Central memory CD8-positive, alpha-beta T cell (primary cell): ENCODE data around the gene ASB5.
"Not testable (repeated sequence)": the region's sequence is repeated elsewhere in the genome, so short reads cannot be mapped to it uniquely, and the experiment has no call there.

ENCODE experiments used
- ATAC-seq: fragments of 150-1000 bp; cut with Tn5 transposase; replicated peaks from 2 replicates; pipeline ENCODE4 v1.10.0; 2022; ENCODE audit warnings: mild to moderate bottlenecking, moderate FRiP score, moderate number of reproducible peaks; ENCODE audit not compliant: poor library complexity, severe bottlenecking; ENCODE audit errors: extremely low read depth
- DNase-seq, 2 donors: peaks; one replicate each; pipeline ENCODE4 v3.0.0; 2021; ENCODE audit warnings: low spot score in 2 of 2
- H3K27ac Mint-ChIP-seq: one replicate; pipeline ENCODE4 v1.8.0; 2022; ENCODE audit warnings: low read depth, mild to moderate bottlenecking, moderate library complexity, mixed read lengths
- H3K27me3 Mint-ChIP-seq: one replicate; pipeline ENCODE4 v1.8.0; 2022; ENCODE audit warnings: mixed read lengths
- H3K36me3 Mint-ChIP-seq: one replicate; pipeline ENCODE4 v1.8.0; 2022; ENCODE audit warnings: mild to moderate bottlenecking, moderate library complexity, mixed read lengths; ENCODE audit not compliant: insufficient read depth
- H3K4me1 Mint-ChIP-seq: one replicate; pipeline ENCODE4 v1.8.0; 2022; ENCODE audit warnings: mixed read lengths
- H3K4me3 Mint-ChIP-seq: one replicate; pipeline ENCODE4 v1.8.0; 2022; ENCODE audit warnings: mild to moderate bottlenecking, moderate library complexity, mixed read lengths
- H3K9me3 Mint-ChIP-seq: one replicate; pipeline ENCODE4 v1.8.0; 2022; ENCODE audit warnings: mixed read lengths

ASB5 gene

DNA sequence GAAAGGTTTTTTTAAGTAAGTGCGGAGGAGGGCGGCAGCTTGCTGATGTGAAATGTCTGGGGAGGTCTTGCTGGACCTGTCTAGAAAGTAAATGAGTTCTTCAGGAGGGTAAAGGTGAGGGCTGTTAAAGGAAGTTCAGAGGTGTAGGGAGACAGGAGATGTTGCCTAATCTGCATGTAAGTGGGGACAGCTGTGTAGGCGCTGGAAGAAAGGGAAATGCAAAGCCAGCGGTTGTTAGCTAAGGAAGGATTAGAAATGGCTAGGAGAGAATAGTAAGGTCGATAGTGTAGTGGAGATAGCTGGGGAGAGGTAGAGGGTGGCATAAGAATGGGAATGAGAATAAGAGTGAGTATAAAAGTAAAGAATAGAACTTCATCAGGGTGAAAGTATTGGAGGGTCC, 26.9 kb upstream of the ASB5 start:
- not testable (repeated sequence) for DNase-seq, H3K4me3 Mint-ChIP-seq, H3K27ac Mint-ChIP-seq, H3K27me3 Mint-ChIP-seq, H3K36me3 Mint-ChIP-seq, H3K9me3 Mint-ChIP-seq, ATAC-seq, H3K4me1 Mint-ChIP-seq

DNA sequence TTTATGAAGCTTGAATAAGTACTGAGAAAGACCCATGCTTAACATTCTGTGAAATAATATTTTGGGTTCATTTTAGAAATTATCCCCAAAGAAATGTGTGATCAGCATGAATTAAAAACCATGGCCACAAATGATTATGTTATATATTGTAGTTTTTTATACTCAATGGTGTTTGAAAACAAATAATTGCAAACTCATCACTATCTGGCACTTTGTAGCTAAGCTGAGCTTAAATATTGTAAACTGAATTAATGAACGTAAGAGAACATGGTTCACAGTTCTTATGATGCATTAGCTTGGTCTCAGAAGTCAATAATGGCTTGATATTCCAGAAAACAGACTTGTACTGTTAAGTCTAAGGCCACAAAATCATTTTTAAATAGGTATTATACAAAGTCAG, 24.6 kb upstream of the ASB5 start:
- Mint-ChIP-seq H3K27me3 (no peaks in the 10 kb centered on the region), H3K36me3 (no peaks in the 10 kb centered on the region), H3K9me3 (no peaks in the 10 kb centered on the region), H3K4me1 (no peaks in the 10 kb centered on the region), H3K4me3 (no peak overlapping the region), H3K27ac (no peak overlapping the region)
- DNase-seq = no peak
- ATAC-seq = no peak

GRCh38 chr4:176292920-176293319, 23.9 kb upstream of the ASB5 start:
- Mint-ChIP-seq H3K9me3 (no peaks in the 10 kb centered on the region), H3K4me3 (no peak overlapping the region), H3K27me3 (no peaks in the 10 kb centered on the region), H3K4me1 (no peaks in the 10 kb centered on the region), H3K36me3 (no peaks in the 10 kb centered on the region), H3K27ac (no peak overlapping the region)
- no peak for DNase-seq
- no peak for ATAC-seq

- no peak for ATAC-seq
- Mint-ChIP-seq H3K4me3 (no peak overlapping the region), H3K9me3 (no peaks in the 10 kb centered on the region), H3K27ac (no peak overlapping the region), H3K27me3 (no peaks in the 10 kb centered on the region), H3K36me3 (no peaks in the 10 kb centered on the region), H3K4me1 (no peaks in the 10 kb centered on the region)
- no peak for DNase-seq
Measured at GRCh38 chr4:176291748-176292147, 22.7 kb upstream of the ASB5 start.

DNA sequence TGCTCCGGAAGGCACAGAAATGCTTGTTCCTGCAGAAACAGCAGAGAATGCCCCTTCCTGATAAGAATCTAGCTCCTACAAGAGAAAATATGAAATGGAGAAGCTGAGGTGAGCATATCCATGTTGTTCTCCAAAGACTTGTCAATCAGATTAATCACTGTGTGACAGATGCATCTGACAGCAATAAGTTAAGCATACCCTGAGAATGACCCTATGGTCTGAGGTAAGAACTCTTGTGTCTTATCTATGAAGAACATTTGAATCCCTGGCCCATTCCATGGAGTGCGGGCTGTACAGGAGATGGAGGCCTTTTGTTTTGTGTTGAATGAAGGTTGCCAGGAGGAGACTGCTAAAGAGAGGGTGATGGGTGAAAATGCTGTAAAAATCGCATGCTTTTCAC, 21.5 kb upstream of the ASB5 start:
- Mint-ChIP-seq H3K27ac (no peak overlapping the region), H3K36me3 (no peaks in the 10 kb centered on the region), H3K9me3 (no peaks in the 10 kb centered on the region), H3K27me3 (no peaks in the 10 kb centered on the region), H3K4me1 (no peaks in the 10 kb centered on the region), H3K4me3 (no peak overlapping the region)
- ATAC-seq (no peak), DNase-seq (no peak)

DNA sequence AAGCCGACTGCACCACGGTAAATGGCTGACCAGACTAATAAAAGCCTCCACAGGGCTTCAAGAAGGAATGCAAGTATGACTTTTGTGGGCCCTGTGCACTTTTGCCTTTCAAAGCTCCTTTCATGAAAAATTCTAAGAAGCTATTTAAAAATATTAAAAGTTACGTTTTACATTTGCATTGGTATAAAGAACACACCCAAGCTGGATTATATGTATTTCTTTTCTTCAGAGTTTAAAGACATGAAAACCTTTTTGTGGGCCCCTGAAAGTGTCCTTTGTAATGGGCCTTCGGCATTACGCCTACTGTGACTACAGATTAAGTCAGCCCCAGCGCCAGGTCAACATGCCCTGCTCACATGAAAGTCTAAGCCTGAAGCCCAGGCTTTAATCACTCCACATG, 20.5 kb upstream of the ASB5 start:
- Mint-ChIP-seq H3K4me3 (no peak overlapping the region), H3K27me3 (no peaks in the 10 kb centered on the region), H3K27ac (no peak overlapping the region), H3K9me3 (no peaks in the 10 kb centered on the region), H3K36me3 (no peaks in the 10 kb centered on the region), H3K4me1 (no peaks in the 10 kb centered on the region)
- DNase-seq (no peak), ATAC-seq (no peak)

GRCh38 chr4:176288020-176288419, 19.0 kb upstream of the ASB5 start:
- Mint-ChIP-seq H3K36me3 (no peaks in the 10 kb centered on the region), H3K4me3 (no peak overlapping the region), H3K9me3 (no peaks in the 10 kb centered on the region), H3K4me1 (no peaks in the 10 kb centered on the region), H3K27ac (no peak overlapping the region), H3K27me3 (no peaks in the 10 kb centered on the region)
- DNase-seq (no peak), ATAC-seq (no peak)

DNA sequence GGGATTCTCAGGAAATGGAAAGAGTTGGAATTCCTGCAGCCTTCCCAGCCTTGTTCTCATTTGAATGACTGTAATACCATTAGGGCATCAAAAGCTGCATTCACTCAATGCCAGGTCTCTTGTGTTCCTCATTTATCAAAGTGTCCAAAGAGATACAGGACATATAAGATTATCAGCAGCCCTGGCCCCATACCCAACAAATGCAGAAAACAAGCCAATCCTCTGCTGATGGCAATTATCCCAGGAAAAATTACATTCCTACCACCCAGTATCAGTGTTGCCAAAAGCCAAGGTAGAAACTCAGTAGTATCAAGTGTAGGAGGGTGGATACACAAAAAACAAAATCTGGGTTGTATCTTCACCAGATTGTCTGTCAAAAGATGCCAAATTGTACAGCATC, 18.5 kb upstream of the ASB5 start:
- H3K4me3 Mint-ChIP-seq = no peak overlapping the region
- no peak overlapping the region for H3K27ac Mint-ChIP-seq
- no peaks in the 10 kb centered on the region for H3K36me3 Mint-ChIP-seq
- H3K9me3 Mint-ChIP-seq = no peaks in the 10 kb centered on the region
- no peaks in the 10 kb centered on the region for H3K27me3 Mint-ChIP-seq
- DNase-seq = no peak
- no peaks in the 10 kb centered on the region for H3K4me1 Mint-ChIP-seq
- ATAC-seq = no peak

DNA sequence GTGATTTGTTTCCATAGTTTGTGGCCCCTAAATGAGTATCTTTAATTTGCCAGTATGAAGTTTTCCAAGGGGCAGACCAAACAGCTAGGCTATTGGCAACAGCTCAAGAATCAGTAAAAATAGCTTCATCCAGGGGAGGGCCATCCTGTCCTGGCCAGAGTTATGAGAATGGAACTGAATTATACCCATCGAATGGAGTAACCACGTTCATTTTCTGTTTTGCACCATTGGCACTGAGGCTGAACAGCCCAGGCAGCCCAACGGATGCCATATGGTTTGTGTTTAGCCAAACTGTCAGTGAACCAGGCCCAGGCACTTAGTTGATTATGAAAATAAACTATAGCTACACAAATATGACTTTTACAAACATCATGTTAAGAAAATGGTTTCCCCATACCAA, 17.7 kb upstream of the ASB5 start:
- no peak for DNase-seq
- H3K36me3 Mint-ChIP-seq = no peaks in the 10 kb centered on the region

DNA sequence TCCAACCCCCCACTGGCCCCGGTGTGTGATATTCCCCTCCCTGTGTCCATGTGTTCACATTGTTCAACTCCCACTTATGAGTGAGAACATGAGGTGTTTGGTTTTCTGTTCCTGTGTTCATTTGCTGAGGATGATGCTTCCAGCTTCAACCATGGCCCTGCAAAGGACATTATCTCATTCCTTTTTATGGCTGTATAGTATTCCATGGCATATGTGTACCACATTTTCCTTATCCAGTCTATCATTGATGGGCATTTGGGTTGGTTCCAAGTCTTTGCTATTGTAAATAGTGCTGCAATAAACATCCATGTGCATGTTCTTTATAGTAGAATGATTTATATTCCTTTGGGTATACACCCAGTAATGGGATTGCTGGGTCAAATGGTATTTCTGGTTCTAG, 10.5 kb upstream of the ASB5 start:
- H3K27me3 Mint-ChIP-seq = peaks cover 44% of the 10 kb centered on the region
- not testable (repeated sequence) for H3K4me1 Mint-ChIP-seq, H3K27ac Mint-ChIP-seq, ATAC-seq, H3K36me3 Mint-ChIP-seq, H3K9me3 Mint-ChIP-seq, H3K4me3 Mint-ChIP-seq, DNase-seq

More for the DNA sequence above, 17.7 kb upstream of the ASB5 start:
- no peak for ATAC-seq
- no peak overlapping the region for H3K27ac Mint-ChIP-seq
- no peaks in the 10 kb centered on the region for H3K27me3 Mint-ChIP-seq
- H3K4me3 Mint-ChIP-seq = no peak overlapping the region
- no peaks in the 10 kb centered on the region for H3K4me1 Mint-ChIP-seq
- H3K9me3 Mint-ChIP-seq = no peaks in the 10 kb centered on the region

DNA sequence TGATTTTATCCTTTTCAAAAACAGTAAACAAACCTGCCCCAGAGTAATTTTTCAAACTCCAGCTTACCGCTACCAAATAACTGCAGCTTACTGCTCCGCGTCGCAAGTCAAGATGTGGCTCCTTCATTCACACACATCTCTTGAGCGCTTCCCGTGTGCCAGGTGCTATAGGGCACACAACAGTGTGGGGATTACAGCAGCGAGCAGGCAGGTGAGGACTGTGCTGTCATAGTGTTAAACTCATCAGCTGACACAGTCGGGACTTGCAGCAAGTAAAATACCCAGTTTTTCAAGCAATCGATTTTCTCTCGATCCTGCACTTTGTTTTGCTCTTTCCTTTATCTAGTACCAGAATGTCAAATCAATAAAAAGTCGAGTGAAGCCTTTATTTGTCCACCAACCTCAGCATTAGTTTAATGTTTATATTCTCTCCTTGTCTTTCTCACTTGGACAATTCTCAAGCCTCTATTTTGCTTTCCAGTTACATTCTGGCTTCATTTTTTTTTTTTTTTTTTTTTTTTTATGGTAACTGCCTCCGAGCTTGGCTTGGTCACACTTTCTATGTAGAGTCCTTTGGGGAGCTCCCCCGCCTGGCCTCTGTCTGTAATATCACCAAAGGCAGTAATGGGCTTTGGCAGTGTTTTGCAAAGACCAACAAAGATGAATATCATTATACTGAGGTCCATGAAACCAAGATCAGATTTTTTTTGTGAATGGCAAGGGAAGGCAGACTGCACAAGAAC, 8.3 kb upstream of the ASB5 start:
- Mint-ChIP-seq H3K27ac (no peak overlapping the region), H3K4me1 (peaks cover 6% of the 10 kb centered on the region), H3K4me3 (no peak overlapping the region), H3K36me3 (no peaks in the 10 kb centered on the region), H3K9me3 (peaks cover 5% of the 10 kb centered on the region), H3K27me3 (peaks cover 50% of the 10 kb centered on the region)
- ATAC-seq = no peak
- no peak for DNase-seq

- Mint-ChIP-seq H3K27ac (no peak overlapping the region), H3K36me3 (no peaks in the 10 kb centered on the region)
- ATAC-seq = no peak
Measured at GRCh38 chr4:176276710-176277109, 7.7 kb upstream of the ASB5 start.

DNA sequence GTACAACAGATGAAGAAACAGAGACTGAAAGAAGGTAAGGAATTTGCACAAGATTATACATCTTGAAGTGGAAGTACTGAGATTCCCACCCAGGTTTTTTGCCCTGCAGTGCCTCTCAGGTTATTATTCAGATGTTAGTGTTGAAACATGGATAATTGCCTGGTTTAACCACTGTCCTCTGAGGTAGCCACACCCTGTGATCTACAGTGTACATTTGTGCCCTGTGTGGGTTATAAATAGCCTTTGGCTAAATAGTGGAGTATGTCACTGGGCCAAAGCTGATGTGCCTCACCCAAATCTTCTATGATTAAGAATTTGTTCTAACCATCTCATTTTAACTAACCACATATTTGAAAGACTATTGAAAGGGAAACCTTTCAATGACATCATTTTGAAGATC, 5.4 kb upstream of the ASB5 start:
- no peak overlapping the region for H3K4me3 Mint-ChIP-seq

More at GRCh38 chr4:176276710-176277109, 7.7 kb upstream of the ASB5 start:
- no peak overlapping the region for H3K4me3 Mint-ChIP-seq
- H3K9me3 Mint-ChIP-seq = peaks cover 5% of the 10 kb centered on the region
- H3K27me3 Mint-ChIP-seq = peaks cover 56% of the 10 kb centered on the region
- no peak for DNase-seq
- H3K4me1 Mint-ChIP-seq = peaks cover 6% of the 10 kb centered on the region

More for the DNA sequence above, 5.4 kb upstream of the ASB5 start:
- H3K27me3 Mint-ChIP-seq = peaks cover 38% of the 10 kb centered on the region
- H3K36me3 Mint-ChIP-seq = no peaks in the 10 kb centered on the region
- H3K27ac Mint-ChIP-seq = no peak overlapping the region
- ATAC-seq (no peak), DNase-seq (no peak)
- H3K4me1 Mint-ChIP-seq = peaks cover 6% of the 10 kb centered on the region
- H3K9me3 Mint-ChIP-seq = no peaks in the 10 kb centered on the region
